Kidney (tissue), 14 donors: Measurements from ENCODE around the gene CPM. TPM values are rescaled to one million over a fixed set of nuclear protein-coding genes. Genes with fewer than 3 reads are reported as not detected.

Source experiments
- DNase-seq, 5 donors: peaks; one replicate each; pipeline ENCODE4 v3.0.0-alpha.2; 2013 to 2020
- FAIRE-seq: peaks from 2 replicates; lab custom pipeline; 2012; peaks lifted over from hg19 to GRCh38; lab: Jason Lieb, UNC
- H3K27ac ChIP-seq, 2 donors: one replicate each; pipeline ENCODE4 v1.7.0; 2013; ENCODE audit warnings: low read depth in 2 of 2, low read length in 2 of 2, inconsistent platforms in 1 of 2
- H3K27me3 ChIP-seq: one replicate; pipeline ENCODE4 v1.7.1; 2013; ENCODE audit warnings: low read length, inconsistent platforms; ENCODE audit not compliant: control insufficient read depth, insufficient read depth
- H3K36me3 ChIP-seq, 3 donors: one replicate each; pipeline versions ENCODE4 v1.7.0 to v1.7.1; 2013; ENCODE audit warnings: low read length in 3 of 3, control low read depth in 1 of 3, inconsistent platforms in 1 of 3; ENCODE audit not compliant: insufficient read depth in 3 of 3, control insufficient read depth in 2 of 3
- H3K4me1 ChIP-seq, 3 donors: one replicate each; pipeline versions ENCODE4 v1.7.0 to v1.7.1; 2013; ENCODE audit warnings: low read length in 3 of 3, inconsistent platforms in 1 of 3, low read depth in 1 of 3; ENCODE audit not compliant: control insufficient read depth in 2 of 3, insufficient read depth in 2 of 3
- H3K4me3 ChIP-seq, 3 donors: one replicate each; pipeline versions ENCODE4 v1.7.0 to v1.8.1; 2013; ENCODE audit warnings: low read length in 3 of 3, control low read depth in 1 of 3, inconsistent platforms in 1 of 3
- H3K9ac ChIP-seq, 3 donors: one replicate each; pipeline versions ENCODE4 v1.7.0 to v1.7.1; 2013; ENCODE audit warnings: low read length in 3 of 3, control low read depth in 1 of 3, inconsistent platforms in 1 of 3
- H3K9me3 ChIP-seq, 3 donors: one replicate each; pipeline versions ENCODE4 v1.7.0 to v1.7.1; 2013; ENCODE audit warnings: low read length in 3 of 3, control low read depth in 1 of 3, inconsistent platforms in 1 of 3; ENCODE audit not compliant: control insufficient read depth in 2 of 3, insufficient read depth in 1 of 3
- intact Hi-C: fragments of 100-400 bp; cut with DNase I; formaldehyde crosslinking; loops from one replicate; pipeline ENCODE4 v1.11.1; 2022
- polyA plus RNA-seq: library from polyadenylated mRNA; stranded (reverse); fragments of 350-450 nt; fragmentation: Illumina TruSeq; extraction: RNeasy Lipid Tissue Mini Kit (QIAGEN cat#74804); gene quantifications from one replicate; pipeline ENCODE4 v1.2.3, GENCODE V29; 2014; ENCODE audit warnings: low read depth, low replicate concordance; ENCODE audit not compliant: insufficient read depth
- total RNA-seq: library from RNA; stranded (reverse); fragmentation: NEBNext Ultra II Directional; extraction: Animal tissue kit (Norgen Biotek cat#: 25700); gene quantifications from one replicate; pipeline ENCODE4 v1.2.1, GENCODE V29; 2021
- TF ChIP-seq, protein P1 (sequence below): IDR thresholded peaks from 3 replicates; pipeline ENCODE4 v1.5.1; 2012; ENCODE audit warnings: mild to moderate bottlenecking, moderate library complexity, borderline replicate concordance; ENCODE audit not compliant: insufficient read depth; ENCODE audit errors: extremely low read depth
- donor health status: control.
- donor health status: control.
- donor health status: control.
- donor health status: control.
- donor health status: control.
- donor health status: DM: yes; HTN: yes; CAD: no.
- donor health status: Normal renal cell carcinoma (clear cell type).

CPM gene
- total and polyA plus RNA-seq, 2 donors from 2014 or later, result 35.7 to 144 TPM

DNA sequence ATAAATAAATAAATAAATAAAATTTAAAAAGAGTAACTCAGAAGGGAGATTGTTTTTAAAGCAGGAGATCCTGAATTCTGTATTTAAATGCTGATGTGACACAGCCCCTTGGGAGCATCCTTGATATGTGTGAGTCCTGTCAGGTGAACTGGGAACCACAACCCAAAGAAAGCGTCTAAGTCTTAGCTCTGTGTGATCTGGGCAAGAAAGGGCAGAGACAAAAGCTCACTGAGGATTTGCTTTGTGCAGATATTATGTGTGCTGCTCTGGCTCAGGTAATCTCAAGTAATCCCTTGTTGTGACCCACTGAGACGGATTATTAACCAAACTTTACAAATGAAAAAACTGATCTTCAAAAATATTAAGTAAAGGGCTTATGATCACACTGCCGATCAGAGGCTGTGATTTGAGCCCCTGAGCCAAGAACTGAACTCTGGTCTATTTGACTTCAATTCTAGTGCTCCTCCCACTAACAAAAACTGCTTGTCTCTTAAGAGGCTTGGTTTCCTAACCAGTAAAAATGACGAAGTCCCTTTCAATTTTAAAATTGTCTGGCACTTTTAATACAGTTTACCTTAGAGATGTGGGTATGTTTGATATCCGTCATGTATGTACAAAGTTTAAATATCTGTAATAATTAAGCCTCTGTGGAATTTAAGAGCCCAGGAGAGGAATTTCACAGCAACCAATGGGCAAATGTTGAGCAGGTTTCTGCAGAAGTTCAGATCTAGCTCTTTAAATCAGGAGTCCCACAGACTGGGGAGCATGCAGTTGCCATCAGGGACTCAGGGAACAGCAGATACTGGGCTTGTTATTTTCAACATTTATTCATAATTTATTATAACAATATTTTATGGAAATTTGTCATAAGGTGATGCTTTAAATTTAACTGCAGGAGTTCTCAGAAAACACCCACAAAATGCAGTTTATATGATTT lies 46.1 kb downstream of the CPM start:
- H3K4me1 ChIP-seq, result peaks cover 0 to 3% (median 0%) of the 10 kb centered on the region in 3 donors
- no peak overlapping the region for H3K9ac ChIP-seq
- TF ChIP-seq, protein P1, sequence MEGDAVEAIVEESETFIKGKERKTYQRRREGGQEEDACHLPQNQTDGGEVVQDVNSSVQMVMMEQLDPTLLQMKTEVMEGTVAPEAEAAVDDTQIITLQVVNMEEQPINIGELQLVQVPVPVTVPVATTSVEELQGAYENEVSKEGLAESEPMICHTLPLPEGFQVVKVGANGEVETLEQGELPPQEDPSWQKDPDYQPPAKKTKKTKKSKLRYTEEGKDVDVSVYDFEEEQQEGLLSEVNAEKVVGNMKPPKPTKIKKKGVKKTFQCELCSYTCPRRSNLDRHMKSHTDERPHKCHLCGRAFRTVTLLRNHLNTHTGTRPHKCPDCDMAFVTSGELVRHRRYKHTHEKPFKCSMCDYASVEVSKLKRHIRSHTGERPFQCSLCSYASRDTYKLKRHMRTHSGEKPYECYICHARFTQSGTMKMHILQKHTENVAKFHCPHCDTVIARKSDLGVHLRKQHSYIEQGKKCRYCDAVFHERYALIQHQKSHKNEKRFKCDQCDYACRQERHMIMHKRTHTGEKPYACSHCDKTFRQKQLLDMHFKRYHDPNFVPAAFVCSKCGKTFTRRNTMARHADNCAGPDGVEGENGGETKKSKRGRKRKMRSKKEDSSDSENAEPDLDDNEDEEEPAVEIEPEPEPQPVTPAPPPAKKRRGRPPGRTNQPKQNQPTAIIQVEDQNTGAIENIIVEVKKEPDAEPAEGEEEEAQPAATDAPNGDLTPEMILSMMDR, result no peak
- H3K27me3 ChIP-seq, result no peaks in the 10 kb centered on the region
- no peaks in the 10 kb centered on the region for H3K9me3 ChIP-seq
- H3K27ac ChIP-seq, result no peak overlapping the region
- H3K36me3 ChIP-seq, result peaks cover 0 to 10% (median 6%) of the 10 kb centered on the region in 3 donors
- no peak for DNase-seq
- no peak for FAIRE-seq
- no peak overlapping the region for H3K4me3 ChIP-seq
- intact Hi-C loops, result no loop called here

DNA sequence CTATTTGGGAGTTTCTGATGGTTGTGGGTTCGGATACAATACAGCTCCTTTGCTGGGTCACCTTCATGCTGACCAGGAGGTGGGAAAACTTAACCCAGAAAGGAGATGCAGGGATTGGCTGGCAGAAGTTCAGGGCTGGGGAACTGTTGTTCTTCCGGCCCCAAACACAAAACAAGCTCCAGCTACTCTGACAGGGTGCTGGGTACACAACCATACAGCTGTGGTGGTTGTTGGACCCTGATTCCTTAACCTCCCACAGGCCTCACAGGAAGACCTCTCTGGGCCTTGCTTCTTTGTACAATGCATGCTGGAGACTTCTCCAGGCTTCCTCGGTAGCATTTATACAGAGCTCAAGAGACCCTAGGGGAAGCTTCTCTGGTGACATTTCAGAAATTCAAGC lies 47.6 kb downstream of the CPM start:
- intact Hi-C loops, result no loop called here
- H3K36me3 ChIP-seq, result peaks cover 0 to 10% (median 6%) of the 10 kb centered on the region in 3 donors
- H3K27me3 ChIP-seq, result no peaks in the 10 kb centered on the region
- TF ChIP-seq, protein P1, result no peak
- no peaks in the 10 kb centered on the region for H3K4me1 ChIP-seq
- no peak overlapping the region for H3K27ac ChIP-seq
- DNase-seq (no peak), FAIRE-seq (no peak)
- no peaks in the 10 kb centered on the region for H3K9me3 ChIP-seq
- H3K9ac ChIP-seq, result no peak overlapping the region
- no peak overlapping the region for H3K4me3 ChIP-seq

DNA sequence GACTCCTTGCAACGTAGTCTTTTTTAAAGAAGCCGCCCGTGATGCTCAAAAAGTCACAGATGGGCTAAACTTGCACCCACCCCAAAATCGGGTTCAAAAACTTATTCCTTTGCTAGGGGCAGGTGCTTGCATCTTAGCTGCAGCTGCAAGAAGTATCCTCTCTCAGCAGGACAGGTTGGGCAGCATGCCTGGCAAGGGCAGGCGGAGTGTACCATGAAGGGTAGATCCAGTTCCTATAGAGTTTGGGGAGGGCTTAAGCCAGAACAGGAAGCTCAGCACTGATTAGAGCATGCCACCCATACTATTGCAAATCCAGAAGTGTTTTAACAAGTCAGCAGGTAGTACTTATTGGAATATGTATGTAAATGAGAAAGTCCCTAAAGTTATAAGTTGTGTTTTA lies 48.7 kb downstream of the CPM start:
- TF ChIP-seq, protein P1, result no peak
- DNase-seq, result no peak
- H3K9me3 ChIP-seq, result no peaks in the 10 kb centered on the region
- H3K4me3 ChIP-seq, result no peak overlapping the region
- H3K36me3 ChIP-seq, result peaks cover 0 to 10% (median 6%) of the 10 kb centered on the region in 3 donors
- no peak overlapping the region for H3K27ac ChIP-seq
- FAIRE-seq, result no peak
- intact Hi-C loops, result no loop called here
- no peaks in the 10 kb centered on the region for H3K27me3 ChIP-seq
- no peak overlapping the region for H3K9ac ChIP-seq
- H3K4me1 ChIP-seq, result no peaks in the 10 kb centered on the region
